ENCODE results near the gene NRM.

- no peak for TF ChIP-seq POLR2AphosphoS5 (IDR thresholded peaks at IDR 0.05)
- TF ChIP-seq POLR2A (IDR thresholded peaks at IDR 0.05) = no peak
Observed at GRCh38 chr6:30727920-30728553, 37.3 kb upstream of the NRM start.
